Endothelial cell of umbilical vein (primary cell): Measurements from ENCODE around the gene OTOP2.

ENCODE experiments used
- JUN ChIP-seq: IDR thresholded peaks from 2 replicates; pipeline ENCODE4 v1.6.1; 2011; ENCODE audit warnings: borderline replicate concordance, low read depth; ENCODE audit not compliant: insufficient read length, insufficient read depth
- MYC ChIP-seq: IDR thresholded peaks from one replicate; pipeline ENCODE4 v1.6.1; 2011; ENCODE audit warnings: mild to moderate bottlenecking, low read depth, low read length
- POLR2AphosphoS5 ChIP-seq: IDR thresholded peaks from 2 replicates; pipeline ENCODE4 v1.6.1; 2012; ENCODE audit warnings: low read depth, mild to moderate bottlenecking, control low read depth, low read length, moderate library complexity; ENCODE audit not compliant: insufficient read depth
- TF ChIP-seq, protein P1 (sequence below), 2 donors: IDR thresholded peaks; 1 replicate in 1 of 2; 2 replicates in 1 of 2; pipeline ENCODE4 v1.5.1; 2011; ENCODE audit warnings: low read length in 2 of 2, mild to moderate bottlenecking in 2 of 2, moderate library complexity in 2 of 2, control low read depth in 1 of 2, inconsistent platforms in 1 of 2, low read depth in 1 of 2; ENCODE audit not compliant: insufficient read depth in 1 of 2; ENCODE audit errors: extremely low read depth in 1 of 2

DNA sequence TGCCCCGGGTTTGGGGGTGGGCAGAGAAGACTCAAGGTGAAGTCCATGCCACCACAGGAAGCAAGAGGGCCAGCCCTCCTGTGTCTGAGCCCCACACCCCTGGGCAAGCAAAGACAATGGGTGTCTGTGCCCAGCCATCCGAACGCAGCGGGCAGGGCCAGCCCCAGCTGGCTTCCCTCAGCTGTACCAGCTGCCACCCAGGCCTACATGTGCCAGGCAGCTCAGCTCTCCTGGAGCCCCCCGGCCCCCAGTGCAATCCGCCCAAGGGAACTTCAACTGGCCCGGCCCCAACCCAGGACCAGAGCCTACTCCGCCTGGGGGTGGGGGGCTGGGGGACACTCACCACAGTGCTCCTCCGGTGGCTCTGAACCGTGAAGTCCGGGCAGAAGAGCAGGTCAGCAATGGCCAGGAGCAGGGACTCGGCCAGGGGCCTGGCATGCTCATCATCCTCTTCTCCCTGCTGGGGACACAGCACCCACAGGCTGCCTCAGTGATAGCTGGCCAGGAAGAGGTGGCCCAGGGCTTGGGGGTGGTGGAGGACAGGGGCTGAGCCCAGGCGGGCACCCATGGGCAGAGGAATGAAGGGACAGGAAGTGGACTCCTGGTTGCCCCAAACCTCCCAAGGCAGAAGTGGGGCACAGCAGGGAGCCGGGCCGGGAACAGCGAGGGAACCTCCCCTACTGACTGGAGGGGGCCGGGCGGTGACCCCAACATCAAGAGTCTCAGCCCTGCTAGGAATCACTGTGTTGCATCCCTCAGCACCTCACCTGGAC is 38.7 kb downstream of the OTOP2 start:
- TF ChIP-seq, protein P1, sequence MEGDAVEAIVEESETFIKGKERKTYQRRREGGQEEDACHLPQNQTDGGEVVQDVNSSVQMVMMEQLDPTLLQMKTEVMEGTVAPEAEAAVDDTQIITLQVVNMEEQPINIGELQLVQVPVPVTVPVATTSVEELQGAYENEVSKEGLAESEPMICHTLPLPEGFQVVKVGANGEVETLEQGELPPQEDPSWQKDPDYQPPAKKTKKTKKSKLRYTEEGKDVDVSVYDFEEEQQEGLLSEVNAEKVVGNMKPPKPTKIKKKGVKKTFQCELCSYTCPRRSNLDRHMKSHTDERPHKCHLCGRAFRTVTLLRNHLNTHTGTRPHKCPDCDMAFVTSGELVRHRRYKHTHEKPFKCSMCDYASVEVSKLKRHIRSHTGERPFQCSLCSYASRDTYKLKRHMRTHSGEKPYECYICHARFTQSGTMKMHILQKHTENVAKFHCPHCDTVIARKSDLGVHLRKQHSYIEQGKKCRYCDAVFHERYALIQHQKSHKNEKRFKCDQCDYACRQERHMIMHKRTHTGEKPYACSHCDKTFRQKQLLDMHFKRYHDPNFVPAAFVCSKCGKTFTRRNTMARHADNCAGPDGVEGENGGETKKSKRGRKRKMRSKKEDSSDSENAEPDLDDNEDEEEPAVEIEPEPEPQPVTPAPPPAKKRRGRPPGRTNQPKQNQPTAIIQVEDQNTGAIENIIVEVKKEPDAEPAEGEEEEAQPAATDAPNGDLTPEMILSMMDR (IDR thresholded peaks at IDR 0.05; ENCODE audit: extremely low read depth in 1 of 2, insufficient read depth in 1 of 2, low read depth in 1 of 2, low read length in 2 of 2), result no peak
- no peak for TF ChIP-seq POLR2AphosphoS5
- TF ChIP-seq JUN, result no peak
- no peak for TF ChIP-seq MYC
